Activated T-cell treated with anti-CD3 and anti-CD28 coated beads, Interleukin-2, amount 50 U/mL, for 72 hours (primary cell): ENCODE data around the gene TBK1. TPM values are rescaled to one million over a fixed set of nuclear protein-coding genes. Genes with fewer than 3 reads are reported as not detected.
"Not testable (repeated sequence)": the region's sequence is repeated elsewhere in the genome, so short reads cannot be mapped to it uniquely, and the experiment has no call there.

Experiments used
- ATAC-seq, 2 donors: fragments of 150-1000 bp; cut with Tn5 transposase; replicated peaks in 1 of 2; 2 replicates each; pipeline ENCODE4 v1.10.0; 2021; ENCODE audit warnings: moderate library complexity in 2 of 2, mild to moderate bottlenecking in 1 of 2
- DNase-seq, 2 donors: peaks; one replicate each; pipeline ENCODE4 v3.0.0; 2021 to 2022; ENCODE audit warnings: mixed read lengths in 1 of 2
- H3K27ac Mint-ChIP-seq: one replicate; pipeline ENCODE4 v1.8.0; 2022; ENCODE audit warnings: mild to moderate bottlenecking, moderate library complexity, mixed read lengths
- H3K27me3 Mint-ChIP-seq: one replicate; pipeline ENCODE4 v1.8.0; 2022; ENCODE audit warnings: low read depth, mixed read lengths
- H3K36me3 Mint-ChIP-seq, 2 donors: one replicate each; pipeline ENCODE4 v1.8.0; 2022; ENCODE audit warnings: mixed read lengths in 2 of 2, mild to moderate bottlenecking in 1 of 2; ENCODE audit not compliant: insufficient read depth in 2 of 2
- H3K4me1 Mint-ChIP-seq: one replicate; pipeline ENCODE4 v1.8.0; 2022; ENCODE audit warnings: low read depth, mixed read lengths
- H3K4me3 Mint-ChIP-seq, 2 donors: one replicate each; pipeline ENCODE4 v1.8.0; 2022; ENCODE audit warnings: mild to moderate bottlenecking in 2 of 2, mixed read lengths in 2 of 2, moderate library complexity in 2 of 2
- H3K9me3 Mint-ChIP-seq, 2 donors: one replicate each; pipeline ENCODE4 v1.8.0; 2022; ENCODE audit warnings: mixed read lengths in 2 of 2
- total RNA-seq, 2 donors: library from RNA; stranded (reverse); gene quantifications; one replicate each; pipeline ENCODE4 v1.2.3, GENCODE V29; 2022

TBK1 gene
- total RNA-seq, 2 donors from 2014 or later, result 20.6 to 23.9 TPM

GRCh38 chr12:64522807-64523206 lies 70.9 kb downstream of the TBK1 start:
- ATAC-seq (no peak), DNase-seq (no peak)
- H3K27ac Mint-ChIP-seq, result no peak overlapping the region
- H3K36me3 Mint-ChIP-seq, result no peaks in the 10 kb centered on the region
- peaks cover 8% of the 10 kb centered on the region for H3K4me1 Mint-ChIP-seq
- no peak overlapping the region for H3K4me3 Mint-ChIP-seq
- H3K27me3 Mint-ChIP-seq, result peaks cover 4% of the 10 kb centered on the region
- H3K9me3 Mint-ChIP-seq, result no peaks in the 10 kb centered on the region

DNA sequence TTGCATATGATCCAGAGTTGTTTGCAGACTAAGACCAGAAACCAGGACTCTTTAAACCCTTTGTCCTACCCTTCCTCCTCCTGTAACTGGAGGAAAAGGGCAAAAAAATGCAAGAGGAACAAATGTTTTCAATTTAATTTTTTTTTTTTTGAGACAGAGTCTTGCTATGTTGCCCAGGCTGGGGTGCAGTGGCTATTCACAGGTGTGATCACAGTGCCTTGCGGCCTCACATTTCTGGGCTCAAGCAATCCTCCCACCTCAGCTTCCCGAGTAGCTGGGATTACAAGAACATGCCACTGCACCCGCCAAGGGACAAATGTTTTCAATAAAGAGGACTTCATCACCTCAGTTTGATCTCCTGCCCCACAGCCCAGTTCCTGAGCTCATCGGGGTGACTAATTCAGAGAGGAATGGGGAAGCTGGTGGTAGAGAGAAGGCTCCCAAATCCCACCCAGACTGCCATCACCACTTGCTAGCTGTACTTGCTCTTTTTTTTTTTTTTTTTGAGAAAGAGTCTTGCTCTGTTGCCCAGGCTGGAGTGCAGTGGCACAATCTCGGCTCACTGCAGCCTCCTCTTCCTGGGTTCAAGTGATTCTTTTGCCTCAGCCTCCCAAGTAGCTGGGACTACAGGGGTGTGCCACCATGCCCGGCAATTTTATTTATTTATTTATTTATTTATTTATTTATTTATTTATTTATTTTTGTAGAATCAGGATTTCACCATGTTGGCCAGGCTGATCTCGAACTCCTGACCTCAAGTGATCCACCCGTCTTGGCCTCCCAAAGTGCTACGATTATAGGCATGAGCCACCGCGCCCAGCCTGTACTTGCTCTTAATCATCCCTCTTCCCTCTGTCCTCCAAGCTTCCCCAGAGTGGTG lies 71.9 kb downstream of the TBK1 start:
- not testable (repeated sequence) for H3K36me3 Mint-ChIP-seq, DNase-seq, H3K27me3 Mint-ChIP-seq, H3K4me3 Mint-ChIP-seq, H3K27ac Mint-ChIP-seq, ATAC-seq, H3K9me3 Mint-ChIP-seq, H3K4me1 Mint-ChIP-seq

DNA sequence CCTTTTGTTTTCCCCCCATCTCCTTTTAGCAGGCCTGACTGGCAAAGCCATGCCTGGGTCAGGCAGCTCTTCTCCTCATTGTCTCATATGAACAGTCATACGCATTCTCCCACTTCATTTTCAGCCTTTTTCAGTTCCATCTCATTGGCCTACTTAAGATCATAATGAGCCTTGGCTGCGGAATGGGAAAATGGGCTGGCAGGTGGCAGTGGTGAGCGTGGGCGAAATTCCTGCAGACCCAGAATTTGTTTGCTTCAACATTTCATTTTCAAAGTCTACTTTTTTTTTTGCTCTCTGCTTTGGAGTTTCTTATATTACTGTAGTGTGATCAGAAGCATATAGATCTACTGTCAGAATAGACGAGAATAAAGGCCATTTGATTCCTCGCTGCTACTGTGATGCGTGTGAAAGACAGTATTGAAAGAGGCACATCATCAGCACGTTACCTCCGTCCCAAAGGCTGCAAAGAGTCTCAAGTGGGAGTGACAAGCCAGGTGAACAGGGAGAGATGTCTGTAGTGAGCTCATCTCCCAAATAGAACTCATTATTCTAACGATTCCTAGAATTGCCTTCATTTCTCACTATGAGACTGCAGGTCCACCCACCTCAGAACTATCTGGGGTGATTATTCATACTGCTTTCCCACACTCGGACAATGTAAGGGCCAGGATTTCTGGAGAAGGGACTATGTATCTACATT lies 73.7 kb downstream of the TBK1 start:
- Mint-ChIP-seq H3K9me3 (no peaks in the 10 kb centered on the region), H3K4me3 (no peak overlapping the region), H3K4me1 (peaks cover 8% of the 10 kb centered on the region), H3K36me3 (no peaks in the 10 kb centered on the region), H3K27me3 (peaks cover 4% of the 10 kb centered on the region), H3K27ac (no peak overlapping the region)
- ATAC-seq (no peak), DNase-seq (no peak)

DNA sequence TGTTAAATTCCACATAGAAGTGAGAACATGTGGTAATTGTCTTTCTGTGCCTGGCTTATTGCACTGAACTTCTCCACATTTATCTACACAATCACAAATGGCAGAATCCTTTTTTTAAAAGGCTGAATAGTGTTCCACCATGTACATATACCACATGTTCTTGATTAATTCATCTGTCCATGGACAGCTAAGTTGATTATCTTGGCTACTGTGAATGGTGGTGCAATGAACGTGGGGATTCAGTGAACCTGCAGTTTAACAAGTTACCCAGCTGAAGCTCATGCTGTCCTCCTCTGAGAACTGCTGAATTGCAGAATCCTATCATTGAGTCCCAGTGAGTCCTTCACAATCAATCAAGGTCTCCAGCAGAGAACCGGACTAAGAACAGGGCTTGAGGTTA lies 74.9 kb downstream of the TBK1 start:
- Mint-ChIP-seq H3K27me3 (peaks cover 4% of the 10 kb centered on the region), H3K4me1 (peaks cover 7% of the 10 kb centered on the region), H3K36me3 (no peaks in the 10 kb centered on the region), H3K4me3 (no peak overlapping the region), H3K27ac (no peak overlapping the region), H3K9me3 (no peaks in the 10 kb centered on the region)
- ATAC-seq (no peak), DNase-seq (no peak)

GRCh38 chr12:64528616-64529015 lies 76.7 kb downstream of the TBK1 start:
- no peaks in the 10 kb centered on the region for H3K4me1 Mint-ChIP-seq
- no peaks in the 10 kb centered on the region for H3K36me3 Mint-ChIP-seq
- no peak overlapping the region for H3K27ac Mint-ChIP-seq
- ATAC-seq (no peak), DNase-seq (no peak)
- H3K4me3 Mint-ChIP-seq, result no peak overlapping the region
- peaks cover 4% of the 10 kb centered on the region for H3K27me3 Mint-ChIP-seq
- H3K9me3 Mint-ChIP-seq, result no peaks in the 10 kb centered on the region

DNA sequence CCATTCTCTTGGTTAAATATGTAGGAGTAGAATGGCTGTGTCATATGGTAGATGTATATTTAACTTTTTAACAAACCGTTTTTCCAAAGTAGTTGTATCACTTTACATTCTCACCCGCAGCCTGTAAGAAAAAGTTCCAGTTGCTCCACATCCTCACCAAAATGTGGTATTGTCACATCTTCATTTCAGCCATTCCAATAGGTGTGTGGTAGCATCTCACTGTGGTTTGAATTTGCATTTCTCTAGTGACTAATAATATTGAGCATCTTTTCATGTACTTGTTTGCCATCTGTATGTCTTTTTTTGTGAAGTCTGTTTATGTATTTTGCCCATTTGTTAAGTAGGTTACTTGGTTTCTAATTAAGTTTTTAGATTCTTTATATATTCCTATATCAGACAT lies 78.6 kb downstream of the TBK1 start:
- DNase-seq (no peak), ATAC-seq (peak in 1 of 2 donors; percentile 44)
- Mint-ChIP-seq H3K27me3 (no peaks in the 10 kb centered on the region), H3K9me3 (no peaks in the 10 kb centered on the region), H3K4me1 (no peaks in the 10 kb centered on the region), H3K4me3 (no peak overlapping the region), H3K36me3 (no peaks in the 10 kb centered on the region), H3K27ac (no peak overlapping the region)

GRCh38 chr12:64531665-64532334 lies 79.9 kb downstream of the TBK1 start:
- no peaks in the 10 kb centered on the region for H3K4me1 Mint-ChIP-seq
- H3K9me3 Mint-ChIP-seq, result no peaks in the 10 kb centered on the region
- no peak overlapping the region for H3K4me3 Mint-ChIP-seq
- H3K36me3 Mint-ChIP-seq, result no peaks in the 10 kb centered on the region
- no peak for ATAC-seq
- no peak for DNase-seq
- no peaks in the 10 kb centered on the region for H3K27me3 Mint-ChIP-seq
- H3K27ac Mint-ChIP-seq, result no peak overlapping the region

DNA sequence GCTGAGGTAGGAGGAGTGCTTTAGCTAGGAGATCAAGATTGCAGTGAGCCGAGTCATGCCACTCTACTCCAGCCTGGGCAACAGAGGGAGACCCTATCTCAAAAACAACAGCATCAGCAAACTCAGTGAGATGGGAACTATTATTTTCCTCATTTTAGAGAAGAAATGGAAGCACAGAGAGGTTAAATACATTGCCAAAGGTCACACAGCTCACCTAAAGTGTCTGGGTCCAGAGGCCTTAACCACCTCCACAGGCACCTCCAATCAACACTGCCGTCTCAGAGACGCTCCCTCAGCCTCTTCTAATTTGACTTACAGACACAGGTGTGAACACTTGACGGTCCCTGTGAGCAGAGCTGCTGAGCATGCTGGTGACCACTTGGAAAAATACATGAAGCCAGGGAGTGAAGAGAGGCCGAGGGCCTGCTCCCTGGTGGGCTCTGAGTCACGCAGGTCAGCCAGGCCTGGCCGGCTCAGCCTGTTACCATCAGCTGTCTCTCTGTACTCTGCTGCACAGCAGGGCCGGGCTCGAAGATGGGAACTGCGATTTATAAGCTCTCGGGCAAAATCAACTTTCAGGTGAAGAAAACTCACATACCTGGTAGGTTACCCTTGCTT lies 80.9 kb downstream of the TBK1 start:
- no peaks in the 10 kb centered on the region for H3K4me1 Mint-ChIP-seq
- ATAC-seq (no peak), DNase-seq (no peak)
- H3K9me3 Mint-ChIP-seq, result no peaks in the 10 kb centered on the region
- no peak overlapping the region for H3K4me3 Mint-ChIP-seq
- no peaks in the 10 kb centered on the region for H3K36me3 Mint-ChIP-seq
- H3K27ac Mint-ChIP-seq, result no peak overlapping the region
- H3K27me3 Mint-ChIP-seq, result peaks cover 9% of the 10 kb centered on the region

- Mint-ChIP-seq H3K27ac (no peak overlapping the region), H3K4me1 (no peaks in the 10 kb centered on the region), H3K36me3 (no peaks in the 10 kb centered on the region), H3K27me3 (peaks cover 11% of the 10 kb centered on the region), H3K4me3 (no peak overlapping the region), H3K9me3 (no peaks in the 10 kb centered on the region)
- ATAC-seq (no peak), DNase-seq (no peak)
These were observed 82.8 kb downstream of the TBK1 start for GRCh38 chr12:64534672-64535199.

- Mint-ChIP-seq H3K4me3 (no peak overlapping the region), H3K9me3 (no peaks in the 10 kb centered on the region), H3K4me1 (no peaks in the 10 kb centered on the region), H3K36me3 (no peaks in the 10 kb centered on the region), H3K27ac (no peak overlapping the region), H3K27me3 (peaks cover 11% of the 10 kb centered on the region)
- DNase-seq, result no peak
- ATAC-seq, result no peak
These were observed 86.2 kb downstream of the TBK1 start for GRCh38 chr12:64538121-64538520.

GRCh38 chr12:64542409-64543047 lies 90.6 kb downstream of the TBK1 start:
- H3K36me3 Mint-ChIP-seq, DNase-seq, ATAC-seq, H3K4me1 Mint-ChIP-seq, H3K27me3 Mint-ChIP-seq, H3K9me3 Mint-ChIP-seq, H3K27ac Mint-ChIP-seq: not testable (repeated sequence)
- H3K4me3 Mint-ChIP-seq, result peak overlapping the region in 1 of 2 donors; percentile 6

DNA sequence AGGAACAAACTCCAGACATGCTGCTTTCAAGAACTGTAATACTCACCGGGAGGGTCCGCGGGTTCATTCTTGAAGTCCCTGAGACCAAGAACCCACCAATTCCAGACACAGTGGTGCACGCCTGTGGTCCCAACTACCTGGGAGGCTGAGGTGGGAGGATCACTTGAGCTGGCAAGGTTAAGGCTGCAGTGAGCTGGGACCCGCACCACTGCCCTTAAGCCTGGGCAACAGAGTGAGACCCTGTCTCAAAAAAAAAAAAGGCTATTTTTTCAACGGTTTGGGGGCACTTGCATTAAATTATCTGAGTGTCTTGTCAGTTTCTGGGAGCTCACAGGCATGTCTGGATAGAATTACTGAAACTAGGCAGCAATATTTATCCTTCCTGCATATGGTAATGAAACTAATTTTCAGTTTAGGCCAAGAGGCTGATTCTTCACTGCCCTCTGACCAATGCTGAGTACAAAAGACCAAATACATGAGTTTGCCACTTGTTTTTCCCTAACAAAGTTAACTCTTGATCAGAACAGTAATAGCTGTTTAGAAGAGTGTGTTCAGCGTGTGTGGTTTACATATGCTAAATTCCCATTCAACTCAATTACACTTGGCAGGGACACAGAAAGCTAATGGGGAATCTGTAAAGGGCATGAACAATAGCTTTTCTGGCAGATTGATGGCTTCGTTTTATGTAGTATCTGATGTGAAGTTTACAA lies 92.6 kb downstream of the TBK1 start:
- ATAC-seq, result no peak
- peaks cover 0 to 3% of the 10 kb centered on the region in 2 donors for H3K9me3 Mint-ChIP-seq
- H3K27ac Mint-ChIP-seq, result no peak overlapping the region
- DNase-seq, result no peak
- H3K4me1 Mint-ChIP-seq, result no peaks in the 10 kb centered on the region
- no peaks in the 10 kb centered on the region for H3K36me3 Mint-ChIP-seq
- no peaks in the 10 kb centered on the region for H3K27me3 Mint-ChIP-seq
- no peak overlapping the region for H3K4me3 Mint-ChIP-seq
